ENCODE data around the gene CGRRF1.
A peak's percentile ranks its signal among the peaks of the same experiment; 100 is the strongest.

The CGRRF1 gene

GRCh38 chr14:54509546-54510501 lies at the start of gene CGRRF1:
TSS of gene CGRRF1 (plus strand) at chr14:54509906. CDS start at chr14:54509960, 54 bp downstream.
- peak; percentile 99 for DNase-seq

- no peak for DNase-seq
These were observed 47.7 kb upstream of the CGRRF1 start for GRCh38 chr14:54462048-54462447.

GRCh38 chr14:54465654-54466053 lies 44.1 kb upstream of the CGRRF1 start:
- peak; percentile 20 for DNase-seq

- no peak for DNase-seq
These were observed 42.4 kb upstream of the CGRRF1 start for GRCh38 chr14:54467280-54467679.

- DNase-seq = no peak
These were observed 39.0 kb upstream of the CGRRF1 start for GRCh38 chr14:54470701-54471100.

- no peak for DNase-seq
These were observed 38.1 kb upstream of the CGRRF1 start for GRCh38 chr14:54471641-54472040.

GRCh38 chr14:54472315-54472714 lies 37.4 kb upstream of the CGRRF1 start:
- DNase-seq = no peak

- DNase-seq = no peak
These were observed 35.4 kb upstream of the CGRRF1 start for GRCh38 chr14:54474232-54474793.

- DNase-seq = peak; percentile 18
These were observed 34.4 kb upstream of the CGRRF1 start for GRCh38 chr14:54475187-54475899.

GRCh38 chr14:54475911-54476310 lies 33.8 kb upstream of the CGRRF1 start:
- no peak for DNase-seq

- DNase-seq = no peak
These were observed 31.0 kb upstream of the CGRRF1 start for GRCh38 chr14:54478636-54479215.

- no peak for DNase-seq
These were observed 28.7 kb upstream of the CGRRF1 start for GRCh38 chr14:54480830-54481562.

- DNase-seq = no peak
These were observed 28.0 kb upstream of the CGRRF1 start for GRCh38 chr14:54481695-54482094.

- DNase-seq = no peak
These were observed 26.5 kb upstream of the CGRRF1 start for GRCh38 chr14:54483073-54483745.

GRCh38 chr14:54483846-54484245 lies 25.9 kb upstream of the CGRRF1 start:
- no peak for DNase-seq

GRCh38 chr14:54486685-54487084 lies 23.0 kb upstream of the CGRRF1 start:
- no peak for DNase-seq

- DNase-seq = peak; percentile 48
These were observed 21.9 kb upstream of the CGRRF1 start for GRCh38 chr14:54487771-54488170.

GRCh38 chr14:54488318-54488645 lies 21.4 kb upstream of the CGRRF1 start:
- DNase-seq = no peak

- peak; percentile 97 for DNase-seq
These were observed 20.9 kb upstream of the CGRRF1 start, which contains the start of gene GMFB for GRCh38 chr14:54488646-54489317. TSS of gene GMFB (minus strand) at chr14:54488980. CDS start at chr14:54488927, 53 bp downstream.

GRCh38 chr14:54489318-54489683 lies 20.4 kb upstream of the CGRRF1 start:
- no peak for DNase-seq

GRCh38 chr14:54489731-54490444 lies 19.8 kb upstream of the CGRRF1 start:
- DNase-seq = no peak
